GM18511 (cell line): ENCODE results near the gene P3H3.
A peak's percentile ranks its signal among the peaks of the same experiment; 100 is the strongest.

Experiments
- ATAC-seq: cut with Tn5 transposase; IDR thresholded peaks from one replicate; pipeline ENCODE4 v1.9.1; 2021; ENCODE audit warnings: mild to moderate bottlenecking, moderate library complexity; ENCODE audit not compliant: unreplicated experiment

P3H3 gene

DNA sequence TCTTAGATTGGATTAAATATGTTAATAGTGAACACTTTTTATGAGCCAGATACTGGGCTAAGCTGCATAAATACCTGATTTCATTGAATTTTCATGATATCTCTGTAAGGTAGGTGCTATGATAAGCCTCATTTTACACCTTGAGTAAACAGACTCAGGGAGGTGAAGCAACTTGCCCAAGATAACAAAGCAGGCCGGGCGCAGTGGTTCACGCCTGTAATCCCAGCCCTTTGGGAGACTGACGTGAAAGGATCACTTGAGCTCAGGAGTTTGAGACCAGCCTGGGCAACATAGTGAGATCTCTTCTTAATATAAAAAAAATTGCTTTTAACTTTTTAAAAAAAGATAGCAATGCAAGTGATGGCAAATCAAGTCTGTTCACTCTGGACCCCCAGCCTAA lies 13.9 kb downstream of the P3H3 start:
- ATAC-seq, result no peak

DNA sequence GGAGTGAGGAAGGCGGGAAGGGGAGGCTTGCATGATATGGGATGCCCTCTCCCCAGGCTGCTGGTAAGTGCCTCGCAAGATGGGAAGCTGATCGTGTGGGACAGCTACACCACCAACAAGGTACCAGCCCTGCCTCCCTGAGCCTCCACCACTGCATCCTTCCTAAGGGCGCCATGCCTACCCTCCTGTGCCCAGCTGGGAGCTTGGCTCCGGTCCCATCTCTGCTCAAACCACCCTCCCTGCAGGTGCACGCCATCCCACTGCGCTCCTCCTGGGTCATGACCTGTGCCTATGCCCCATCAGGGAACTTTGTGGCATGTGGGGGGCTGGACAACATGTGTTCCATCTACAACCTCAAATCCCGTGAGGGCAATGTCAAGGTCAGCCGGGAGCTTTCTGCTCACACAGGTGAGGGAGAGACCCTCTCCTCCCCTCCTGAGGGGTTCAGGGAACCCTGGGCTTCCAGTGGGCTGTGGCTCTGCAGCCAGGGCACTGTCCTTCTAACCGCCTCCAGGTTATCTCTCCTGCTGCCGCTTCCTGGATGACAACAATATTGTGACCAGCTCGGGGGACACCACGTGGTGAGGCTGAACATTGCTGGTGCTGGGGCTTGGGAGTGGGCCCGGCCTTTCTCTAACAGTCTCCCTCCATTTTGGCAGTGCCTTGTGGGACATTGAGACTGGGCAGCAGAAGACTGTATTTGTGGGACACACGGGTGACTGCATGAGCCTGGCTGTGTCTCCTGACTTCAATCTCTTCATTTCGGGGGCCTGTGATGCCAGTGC lies 15.1 kb downstream of the P3H3 start:
- no peak for ATAC-seq

DNA sequence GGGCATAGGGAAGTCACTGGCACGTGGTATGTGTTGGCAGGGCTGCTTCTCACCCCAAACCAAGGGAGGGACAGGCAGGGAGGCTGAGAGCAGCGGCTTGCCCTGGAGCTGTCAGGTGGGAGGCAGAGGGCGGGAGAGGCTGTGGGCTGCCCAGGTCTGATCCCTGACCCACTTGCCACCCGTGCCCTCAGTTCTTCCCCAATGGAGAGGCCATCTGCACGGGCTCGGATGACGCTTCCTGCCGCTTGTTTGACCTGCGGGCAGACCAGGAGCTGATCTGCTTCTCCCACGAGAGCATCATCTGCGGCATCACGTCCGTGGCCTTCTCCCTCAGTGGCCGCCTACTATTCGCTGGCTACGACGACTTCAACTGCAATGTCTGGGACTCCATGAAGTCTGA lies 17.2 kb downstream of the P3H3 start:
- no peak for ATAC-seq

DNA sequence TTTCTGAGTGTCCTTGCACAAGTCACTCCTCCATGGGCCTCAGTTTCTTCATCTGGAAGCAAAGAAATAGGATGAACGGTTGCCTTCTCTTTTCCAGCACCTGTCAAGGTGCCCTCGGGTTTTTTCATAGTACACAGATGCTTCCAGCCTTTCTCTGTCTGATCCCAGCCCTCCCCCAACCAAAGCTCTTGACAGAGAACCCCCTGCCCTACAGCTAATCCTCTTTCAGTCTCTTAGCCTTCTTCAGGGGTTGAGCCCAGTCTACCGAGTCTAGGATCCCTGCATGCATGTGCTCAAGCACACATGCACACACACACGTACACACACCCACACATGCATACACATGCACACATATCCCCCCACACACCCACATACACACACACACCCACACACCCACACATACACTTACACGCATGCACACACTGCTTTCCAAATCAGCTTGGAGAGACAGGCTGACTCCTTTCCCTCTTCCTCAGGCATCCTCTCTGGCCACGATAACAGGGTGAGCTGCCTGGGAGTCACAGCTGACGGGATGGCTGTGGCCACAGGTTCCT lies 18.2 kb downstream of the P3H3 start:
- no peak for ATAC-seq

DNA sequence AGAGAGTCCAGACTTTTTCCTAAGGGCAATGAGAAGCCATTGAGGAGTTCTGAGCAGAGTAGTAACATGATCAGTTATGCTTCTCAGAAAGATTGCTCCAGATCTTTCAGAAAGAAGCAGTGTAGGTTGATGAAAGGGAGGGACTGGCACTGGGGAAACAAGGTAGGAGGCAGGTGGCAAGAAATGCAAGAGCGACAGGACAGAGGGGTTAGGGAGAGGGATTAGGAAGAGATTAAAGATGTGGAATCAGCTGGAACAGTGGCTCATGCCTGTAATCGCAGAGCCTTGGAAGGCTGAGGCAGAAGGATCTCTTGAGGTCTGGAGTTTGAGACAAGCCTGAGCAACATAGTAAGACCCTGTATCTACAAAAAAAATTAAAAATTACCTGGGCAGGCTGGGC lies 19.5 kb downstream of the P3H3 start:
- no peak for ATAC-seq

DNA sequence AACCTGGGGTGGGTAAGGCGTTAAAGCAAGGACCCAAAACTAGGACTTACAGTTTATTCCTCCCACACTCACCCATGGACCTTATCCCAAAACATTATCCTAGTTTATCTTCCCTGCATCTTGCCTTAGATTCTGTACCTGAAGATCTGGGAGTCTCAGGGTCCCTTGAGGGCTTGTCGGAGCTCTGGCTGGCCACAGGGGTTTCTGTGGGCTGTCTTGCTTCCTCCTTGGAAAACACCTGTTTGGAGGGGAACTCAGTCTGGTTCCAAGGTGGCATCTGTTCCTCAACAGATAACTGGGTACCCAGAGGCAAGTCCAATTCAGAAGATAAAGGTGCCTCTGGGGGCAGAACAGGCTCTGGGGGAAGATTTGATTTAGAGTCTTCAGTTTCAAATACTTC lies 21.2 kb downstream of the P3H3 start:
- ATAC-seq, result no peak

DNA sequence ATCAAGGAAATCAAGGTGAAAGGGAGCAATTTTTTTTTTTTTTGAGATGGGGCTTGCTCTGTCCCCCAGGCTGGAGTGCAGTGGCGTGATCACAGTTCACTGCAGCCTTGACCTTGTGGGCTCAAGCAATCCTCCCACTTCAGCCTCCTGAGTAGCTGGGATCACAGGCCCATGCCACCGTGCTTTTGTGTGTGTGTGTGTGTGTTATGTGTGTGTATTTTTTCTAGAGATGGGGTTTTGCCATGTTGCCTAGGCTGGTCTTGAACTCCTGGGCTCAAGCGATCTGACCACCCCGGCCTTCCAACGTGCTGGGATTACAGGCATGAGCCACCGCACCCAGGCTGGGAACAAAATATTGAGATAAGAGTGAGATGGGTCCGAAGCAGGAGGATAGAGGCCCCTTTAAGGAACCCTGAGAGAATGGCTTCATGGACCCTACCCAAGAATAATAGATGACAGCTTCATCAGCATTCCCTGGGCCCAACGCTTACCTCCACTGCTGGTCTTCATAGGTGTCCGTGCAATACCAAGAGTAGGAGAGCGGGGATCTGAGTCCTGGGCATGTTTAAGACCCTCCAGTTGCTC lies 21.9 kb downstream of the P3H3 start:
- ATAC-seq, result no peak

DNA sequence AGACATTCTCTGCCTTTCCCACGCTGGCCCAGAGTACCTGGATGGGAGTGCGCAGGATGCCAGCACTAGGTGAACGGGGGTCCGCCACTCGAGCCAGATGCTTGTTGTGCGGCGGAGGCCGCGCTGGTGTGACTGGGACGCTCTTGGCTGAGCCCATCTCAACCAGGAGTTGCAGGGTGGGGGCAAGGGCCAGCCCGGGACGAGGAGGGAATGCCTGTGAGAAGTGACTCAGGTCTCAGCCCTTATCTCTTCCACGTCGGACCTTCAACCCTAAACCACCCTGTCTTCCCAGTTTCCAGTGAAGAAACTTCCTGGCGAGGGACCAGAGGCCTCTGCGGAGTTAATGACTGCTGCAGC lies 22.6 kb downstream of the P3H3 start:
- ATAC-seq, result no peak

DNA sequence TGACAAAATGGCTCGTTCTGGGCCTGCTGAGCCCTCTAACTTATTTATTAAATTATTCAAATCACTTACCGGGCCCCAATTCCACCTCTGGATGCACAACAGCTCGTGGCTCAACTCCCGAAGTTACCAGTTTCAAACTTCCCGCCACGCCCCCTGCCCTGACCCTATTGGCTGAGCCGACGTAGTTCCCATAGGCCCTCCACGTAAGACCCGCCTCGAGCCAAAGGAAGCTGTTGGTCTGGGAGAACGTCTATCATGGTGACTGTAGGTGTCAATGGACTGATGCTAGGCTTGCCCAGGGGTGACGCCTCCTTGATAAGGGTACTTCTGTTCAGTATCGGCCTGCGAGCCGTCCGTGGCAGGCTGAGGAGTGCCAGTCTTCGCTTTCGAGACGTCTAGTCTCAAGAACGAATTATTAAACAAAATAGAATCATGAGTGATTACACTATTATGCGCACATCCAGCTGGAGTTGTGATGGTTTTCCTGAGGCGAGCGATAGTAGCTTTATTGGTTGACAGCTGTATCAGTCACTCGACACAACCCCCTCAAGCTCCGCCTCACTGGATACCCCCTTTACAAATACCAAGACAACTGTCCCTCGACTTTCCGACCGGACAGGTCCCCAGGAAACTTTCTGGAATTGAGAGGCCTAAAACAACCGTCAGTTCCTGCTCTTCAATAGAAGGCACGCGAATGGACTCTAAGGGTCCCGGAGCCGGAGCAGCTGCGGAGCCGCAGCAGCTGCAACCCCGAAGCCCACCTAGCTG lies 23.1 kb downstream of the P3H3 start, which contains the start of gene CDCA3:
CDCA3 (minus strand) TSS at position 134 of the 768 bp plus-strand sequence. CDS start 334 bp downstream, outside the sequence.
- peak; percentile 62 for ATAC-seq

DNA sequence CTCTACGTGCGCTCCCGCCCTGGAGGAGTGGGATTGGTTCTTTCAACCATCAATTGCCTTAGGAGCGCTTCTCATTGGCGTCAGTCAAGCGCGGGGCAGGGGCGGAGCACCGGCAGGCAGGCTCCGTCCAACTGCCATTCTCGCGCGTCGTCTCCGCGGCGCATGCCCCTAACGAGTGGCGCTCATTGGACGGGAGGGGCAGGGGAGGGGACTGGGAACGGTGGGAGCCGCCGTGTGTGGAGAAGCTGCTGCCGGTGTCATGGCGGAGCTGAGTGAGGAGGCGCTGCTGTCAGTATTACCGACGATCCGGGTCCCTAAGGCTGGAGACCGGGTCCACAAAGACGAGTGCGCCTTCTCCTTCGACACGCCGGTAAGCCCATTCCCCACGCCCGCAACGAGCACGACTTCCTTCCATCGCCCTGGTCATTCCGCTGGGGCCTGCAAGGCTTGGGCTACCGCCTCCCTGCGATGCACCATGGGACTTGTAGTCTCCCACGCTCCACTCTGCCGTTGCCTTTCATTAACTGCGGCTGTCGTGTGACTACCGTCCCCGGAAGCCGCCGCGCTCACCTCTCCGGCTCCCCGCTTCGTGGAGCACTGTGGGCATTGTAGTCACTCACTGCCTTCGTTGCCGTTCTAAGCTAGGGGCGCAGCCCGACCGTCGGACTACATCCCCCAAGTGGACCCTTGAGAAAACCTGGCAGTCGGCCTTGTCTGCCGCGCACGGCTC lies 23.9 kb downstream of the P3H3 start, which contains the start of gene USP5:
USP5 (plus strand) TSS at position 230 of the 730 bp plus-strand sequence; CDS start at position 260, 30 bp downstream.
- ATAC-seq, result peak; percentile 77

DNA sequence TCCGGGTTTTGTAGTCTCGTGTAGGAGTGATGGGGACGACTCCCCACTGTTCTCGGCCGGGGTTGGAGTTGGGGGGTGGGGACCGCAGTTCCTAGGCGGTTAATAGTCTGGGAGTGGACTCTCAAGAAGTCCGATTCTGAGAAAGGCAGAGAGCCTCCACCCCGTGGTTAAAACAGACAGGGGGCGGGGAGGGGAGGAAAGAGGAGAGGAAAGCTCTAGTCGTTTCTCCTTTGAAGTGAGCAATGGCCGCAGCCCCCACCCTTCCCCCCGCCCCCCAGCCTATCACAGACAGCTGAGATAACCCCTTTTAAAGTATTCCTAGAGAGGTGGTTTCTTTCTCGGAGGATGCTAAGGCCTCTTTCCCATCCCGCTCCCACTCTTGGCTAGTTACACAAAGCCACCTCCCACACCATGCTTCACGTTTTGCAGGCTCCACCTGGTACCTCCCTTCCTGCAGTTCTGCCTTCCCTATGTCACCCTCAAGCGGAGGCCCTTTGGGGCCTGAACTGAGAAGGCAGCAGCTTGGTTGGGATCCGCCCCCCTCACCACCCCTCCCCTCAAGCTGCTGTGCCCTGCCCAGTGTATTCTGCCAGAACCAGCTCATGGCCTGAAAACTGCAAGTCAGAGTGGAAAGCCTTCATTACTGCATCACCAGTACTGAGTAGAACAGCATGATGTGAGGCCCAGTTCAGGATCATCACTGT lies 24.6 kb downstream of the P3H3 start:
- ATAC-seq, result no peak

DNA sequence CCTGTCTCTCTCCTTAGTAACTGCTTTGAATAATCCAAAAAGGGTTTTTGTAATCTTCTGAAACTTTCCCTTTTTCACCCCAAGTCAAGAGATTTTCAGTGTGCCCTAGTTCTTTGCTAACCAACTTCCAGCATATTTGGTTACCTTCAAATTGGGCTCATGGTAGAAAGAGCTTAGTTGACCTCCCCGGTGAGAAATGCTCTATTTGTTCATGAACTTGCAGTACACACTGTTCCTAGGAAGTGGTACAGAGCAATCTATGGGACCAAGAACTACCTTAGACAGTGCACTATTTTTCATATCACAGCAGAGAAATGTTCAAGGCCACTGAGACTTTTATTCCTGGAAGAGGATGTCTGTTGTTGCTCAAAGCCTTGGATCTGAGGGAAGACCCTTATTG lies 25.4 kb downstream of the P3H3 start:
- ATAC-seq, result no peak

DNA sequence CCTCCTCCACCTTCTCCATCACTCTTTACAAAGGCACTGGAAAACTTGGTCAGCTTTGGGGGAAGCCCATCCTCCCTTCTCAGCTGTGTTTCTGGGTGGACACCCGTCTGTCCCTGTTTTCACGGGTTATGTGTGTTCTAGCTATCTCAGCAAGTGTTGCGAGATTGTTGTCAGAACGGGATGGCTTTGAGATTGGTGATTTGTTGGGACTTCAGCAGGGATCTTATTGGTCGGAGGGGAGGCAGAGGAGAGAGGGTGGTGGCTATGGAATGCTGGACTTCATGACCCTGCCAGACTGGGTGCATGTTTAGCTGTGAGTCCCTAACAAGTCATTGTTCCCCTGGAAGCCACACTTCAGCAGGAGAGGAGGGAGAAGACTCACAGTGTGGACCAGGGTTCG lies 25.8 kb downstream of the P3H3 start:
- no peak for ATAC-seq

DNA sequence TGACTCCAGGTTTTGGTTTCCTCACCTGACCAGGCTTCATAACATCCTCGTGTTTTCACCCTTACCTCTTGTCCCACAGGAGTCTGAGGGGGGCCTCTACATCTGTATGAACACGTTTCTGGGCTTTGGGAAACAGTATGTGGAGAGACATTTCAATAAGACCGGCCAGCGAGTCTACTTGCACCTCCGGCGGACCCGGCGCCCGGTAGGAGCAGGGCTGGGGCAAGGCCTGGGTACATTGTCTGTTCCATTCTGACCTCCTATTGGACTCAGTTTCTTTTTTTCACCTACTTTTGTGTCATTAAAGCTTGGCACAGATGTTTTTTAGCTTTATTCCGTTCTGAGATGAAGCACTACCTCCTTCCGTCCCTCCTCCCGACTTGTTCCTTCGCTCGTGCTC lies 27.1 kb downstream of the P3H3 start:
- no peak for ATAC-seq

DNA sequence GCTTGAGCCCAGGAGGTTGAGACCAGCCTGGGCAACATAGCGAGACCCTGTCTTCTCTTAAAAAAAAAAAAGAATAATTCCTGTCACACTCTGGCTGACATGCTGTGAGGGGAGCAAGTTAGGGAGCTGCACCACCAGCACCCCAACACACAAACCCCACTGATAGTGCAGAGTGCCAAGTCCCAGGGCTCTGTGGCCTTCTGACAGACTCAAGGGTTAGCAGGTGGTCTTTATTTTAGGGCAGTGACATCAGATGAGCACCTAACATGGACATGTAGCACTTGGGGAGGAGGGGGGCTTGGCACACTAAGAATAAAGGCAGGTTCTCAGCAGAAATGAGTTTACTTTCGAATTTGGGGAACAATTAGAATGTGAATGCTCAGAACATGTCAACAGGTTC lies 30.6 kb downstream of the P3H3 start:
- ATAC-seq, result no peak

DNA sequence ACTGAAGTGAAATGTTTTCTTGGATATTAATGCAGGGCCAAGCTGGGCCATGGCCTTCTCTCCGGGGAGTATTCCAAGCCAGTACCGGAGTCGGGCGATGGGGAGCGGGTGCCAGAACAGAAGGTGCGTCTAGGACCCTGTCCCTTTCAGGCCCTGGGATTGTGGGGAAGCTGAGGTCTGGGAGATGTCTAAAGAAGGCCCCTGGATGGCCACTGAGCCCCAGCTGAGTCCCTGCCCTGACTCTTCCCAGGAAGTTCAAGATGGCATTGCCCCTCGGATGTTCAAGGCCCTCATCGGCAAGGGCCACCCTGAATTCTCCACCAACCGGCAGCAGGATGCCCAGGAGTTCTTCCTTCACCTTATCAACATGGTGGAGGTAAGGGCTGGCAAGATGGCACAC lies 31.9 kb downstream of the P3H3 start:
- ATAC-seq, result no peak

DNA sequence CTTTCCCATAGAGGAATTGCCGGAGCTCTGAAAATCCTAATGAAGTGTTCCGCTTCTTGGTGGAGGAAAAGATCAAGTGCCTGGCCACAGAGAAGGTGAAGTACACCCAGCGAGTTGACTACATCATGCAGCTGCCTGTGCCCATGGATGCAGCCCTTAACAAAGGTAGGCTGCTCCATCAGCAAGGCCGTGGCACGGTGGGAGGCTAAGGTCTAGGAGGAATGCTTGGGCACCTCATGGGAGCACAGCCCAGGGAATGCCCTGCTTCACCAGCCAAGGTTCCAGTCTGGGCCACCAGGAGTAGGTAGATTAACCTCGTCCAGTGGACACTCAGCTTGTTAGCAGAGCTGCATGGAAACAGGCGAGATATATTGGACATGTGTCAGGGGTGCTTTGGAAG lies 32.7 kb downstream of the P3H3 start:
- ATAC-seq, result no peak

DNA sequence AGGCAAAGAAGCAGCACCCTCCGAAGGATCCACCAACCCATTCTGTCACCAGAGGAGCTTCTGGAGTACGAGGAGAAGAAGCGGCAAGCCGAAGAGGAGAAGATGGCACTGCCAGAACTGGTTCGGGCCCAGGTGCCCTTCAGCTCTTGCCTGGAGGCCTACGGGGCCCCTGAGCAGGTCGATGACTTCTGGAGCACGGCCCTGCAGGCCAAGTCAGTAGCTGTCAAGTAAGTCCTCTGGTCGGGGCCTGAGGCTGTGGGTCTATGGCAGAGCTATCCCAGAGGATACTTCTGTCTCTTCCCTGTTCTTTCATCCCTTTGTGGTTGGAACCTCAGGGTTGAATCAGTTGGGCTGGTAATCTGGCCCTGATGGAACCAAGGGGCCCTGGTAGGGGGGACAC lies 33.2 kb downstream of the P3H3 start:
- ATAC-seq, result no peak

DNA sequence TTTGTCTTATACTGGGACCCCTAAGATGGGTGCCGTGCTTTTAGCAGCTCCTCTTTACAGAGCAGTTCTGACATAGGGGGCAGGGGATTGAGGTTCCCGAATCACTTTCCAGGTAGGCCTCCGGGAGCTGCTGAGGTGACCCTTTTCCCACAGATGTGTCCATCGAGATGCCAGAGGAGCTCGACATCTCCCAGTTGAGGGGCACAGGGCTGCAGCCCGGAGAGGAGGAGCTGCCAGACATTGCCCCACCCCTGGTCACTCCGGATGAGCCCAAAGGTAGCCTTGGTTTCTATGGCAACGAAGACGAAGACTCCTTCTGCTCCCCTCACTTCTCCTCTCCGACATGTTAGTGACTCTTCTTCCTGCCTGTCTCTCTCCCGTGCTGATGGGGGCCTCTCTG lies 34.8 kb downstream of the P3H3 start:
- no peak for ATAC-seq

DNA sequence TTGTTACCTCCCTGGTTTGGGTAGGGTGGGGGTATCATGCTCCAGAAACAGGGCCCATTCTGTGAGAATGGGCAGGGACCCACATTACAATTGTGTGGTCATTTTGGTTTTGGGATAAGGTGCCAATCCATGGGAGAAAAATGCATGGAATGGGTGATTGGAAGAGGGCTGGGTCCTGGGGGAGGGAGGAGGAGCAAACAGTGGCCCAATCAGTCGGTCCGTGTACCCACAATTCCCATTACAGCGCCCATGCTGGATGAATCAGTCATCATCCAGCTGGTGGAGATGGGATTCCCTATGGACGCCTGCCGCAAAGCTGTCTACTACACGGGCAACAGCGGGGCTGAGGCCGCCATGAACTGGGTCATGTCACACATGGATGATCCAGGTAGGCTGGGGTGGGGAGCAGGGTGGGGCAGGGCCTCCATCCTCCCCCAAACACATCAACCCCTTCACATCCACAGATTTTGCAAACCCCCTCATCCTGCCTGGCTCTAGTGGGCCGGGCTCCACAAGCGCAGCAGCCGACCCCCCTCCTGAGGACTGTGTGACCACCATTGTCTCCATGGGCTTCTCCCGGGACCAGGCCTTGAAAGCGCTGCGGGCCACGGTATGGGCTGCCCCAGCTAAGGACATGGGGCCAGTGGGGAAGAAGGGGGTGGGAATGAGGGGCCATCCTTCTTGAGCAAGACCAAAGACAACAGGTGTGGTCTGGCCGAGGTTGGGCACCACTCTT lies 35.5 kb downstream of the P3H3 start:
- ATAC-seq, result no peak
